Measurements from ENCODE around the gene DNAH2. TPM values are rescaled to one million over a fixed set of nuclear protein-coding genes. Genes with fewer than 3 reads are reported as not detected.

DNAH2 gene
- total RNA-seq, 1 experiment from 2014 or later = not detected

DNA sequence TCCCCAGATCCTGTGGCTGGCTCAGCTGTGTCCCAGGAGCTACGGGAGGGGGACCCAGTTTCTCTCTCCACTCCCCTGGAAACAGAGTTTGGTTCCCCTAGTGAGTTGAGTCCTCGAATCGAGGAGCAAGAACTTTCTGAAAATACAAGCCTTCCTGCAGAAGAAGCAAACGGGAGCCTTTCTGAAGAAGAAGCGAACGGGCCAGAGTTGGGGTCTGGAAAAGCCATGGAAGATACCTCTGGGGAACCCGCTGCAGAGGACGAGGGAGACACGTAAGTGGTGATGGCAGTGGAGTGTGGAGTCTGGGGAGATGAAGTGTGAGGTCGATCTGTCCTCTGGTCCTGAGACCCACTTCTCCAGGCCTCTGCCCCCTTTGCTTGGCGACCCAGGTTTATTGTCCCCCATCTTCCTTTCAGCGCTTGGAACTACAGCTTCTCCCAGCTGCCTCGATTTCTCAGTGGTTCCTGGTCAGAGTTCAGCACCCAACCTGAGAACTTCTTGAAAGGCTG, 28.7 kb upstream of the DNAH2 start:
- peaks cover 18% of the 10 kb centered on the region for H3K4me1 ChIP-seq (replicated peaks)
- peak overlapping the region; percentile 14; the same call in 1 of the 2 replicates for H3K27ac ChIP-seq
- no peak for DNase-seq (ENCODE audit: low read depth in 1 of 2, low spot score in 2 of 2)
- H3K36me3 ChIP-seq = peaks cover 23% of the 10 kb centered on the region
- no peaks in the 10 kb centered on the region for H3K9me3 ChIP-seq (replicated peaks)
- no peaks in the 10 kb centered on the region for H3K27me3 ChIP-seq (replicated peaks)
- peak overlapping the region; percentile 61 for H3K4me3 ChIP-seq

DNA sequence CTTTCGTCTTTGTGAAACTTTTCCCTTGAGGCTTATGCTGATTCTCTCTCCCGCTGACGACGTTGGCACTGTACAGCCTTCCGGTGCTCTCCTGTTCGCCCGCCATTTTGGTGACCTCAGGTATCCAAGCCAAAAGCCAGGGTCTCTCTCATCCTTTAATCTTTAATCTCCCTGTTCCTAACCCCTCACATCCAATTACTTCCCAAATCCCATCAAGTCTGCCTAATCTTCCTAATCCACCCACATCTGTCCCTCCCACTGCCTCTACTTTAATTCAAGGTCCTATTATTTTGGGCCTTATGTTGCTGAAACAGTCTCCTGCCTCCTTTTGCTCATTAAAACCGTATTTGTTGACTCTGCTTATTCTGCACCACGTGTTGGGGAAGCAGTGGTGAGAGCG, 22.0 kb upstream of the DNAH2 start:
- no peak overlapping the region for H3K4me3 ChIP-seq
- no peaks in the 10 kb centered on the region for H3K9me3 ChIP-seq (replicated peaks)
- H3K27ac ChIP-seq = no peak overlapping the region
- H3K27me3 ChIP-seq (replicated peaks) = no peaks in the 10 kb centered on the region
- DNase-seq (ENCODE audit: low read depth in 1 of 2, low spot score in 2 of 2) = no peak
- H3K4me1 ChIP-seq (replicated peaks) = no peaks in the 10 kb centered on the region
- peaks cover 10% of the 10 kb centered on the region for H3K36me3 ChIP-seq

DNA sequence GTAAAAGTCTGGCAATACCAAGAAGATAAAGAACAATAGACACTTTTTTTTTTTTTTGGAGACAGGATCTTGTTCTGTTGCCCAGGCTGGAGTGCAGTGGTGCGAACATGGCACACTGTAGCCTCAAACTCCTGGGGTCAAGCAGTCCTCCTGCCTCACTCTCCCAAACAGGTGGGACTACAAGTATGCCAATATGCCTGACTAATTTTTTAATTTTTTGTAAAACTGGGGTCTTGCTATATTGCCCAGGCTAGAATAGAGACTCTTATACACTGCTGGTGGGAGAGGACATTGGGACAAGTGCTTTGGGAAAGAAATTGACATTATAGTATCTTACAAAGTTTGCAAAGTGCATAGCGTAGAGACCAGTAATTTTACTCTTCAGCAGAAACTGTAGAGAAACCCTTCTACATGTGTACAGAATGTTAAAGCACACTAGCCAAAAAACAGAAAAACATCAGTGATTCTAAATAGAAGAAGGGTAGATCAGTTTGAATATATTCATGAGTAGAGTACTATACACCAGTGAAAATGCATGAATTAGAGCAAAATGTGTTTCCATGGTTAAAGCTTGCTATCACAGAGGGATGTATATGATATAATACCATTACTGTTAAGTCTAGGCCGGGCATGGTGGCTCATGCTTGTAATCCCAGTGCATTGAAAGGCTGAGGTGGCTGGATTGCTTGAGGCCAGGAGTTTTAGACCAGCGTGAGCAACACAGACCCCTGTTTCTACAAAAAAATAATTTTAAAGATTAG, 19.5 kb upstream of the DNAH2 start:
- Histone ChIP-seq H3K4me3 (no peak overlapping the region), H3K36me3 (peaks cover 18% of the 10 kb centered on the region), H3K9me3 (replicated peaks) (no peaks in the 10 kb centered on the region), H3K27me3 (replicated peaks) (no peaks in the 10 kb centered on the region), H3K27ac (no peak overlapping the region), H3K4me1 (replicated peaks) (no peaks in the 10 kb centered on the region)
- no peak for DNase-seq (ENCODE audit: low read depth in 1 of 2, low spot score in 2 of 2)

DNA sequence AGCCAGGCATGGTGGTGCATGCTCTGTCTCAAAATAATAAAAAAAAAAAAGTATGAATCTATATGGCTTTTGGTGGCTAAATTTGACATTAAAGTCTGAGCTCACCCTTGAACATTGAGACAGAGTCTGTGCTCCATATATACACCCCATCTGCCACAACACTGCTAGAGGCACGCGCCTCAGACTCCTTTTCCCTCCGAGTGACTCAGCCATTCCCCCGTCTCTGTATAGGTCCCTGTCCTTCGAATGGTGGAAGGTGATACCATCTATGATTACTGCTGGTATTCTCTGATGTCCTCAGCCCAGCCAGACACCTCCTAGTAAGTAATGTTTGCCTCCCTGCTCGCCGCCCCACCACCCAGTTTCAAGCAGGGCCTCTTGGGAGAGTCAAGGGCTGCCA, 17.0 kb upstream of the DNAH2 start:
- DNase-seq (ENCODE audit: low read depth in 1 of 2, low spot score in 2 of 2) = no peak
- H3K4me3 ChIP-seq = no peak overlapping the region
- peaks cover 16% of the 10 kb centered on the region for H3K27me3 ChIP-seq (replicated peaks)
- no peaks in the 10 kb centered on the region for H3K9me3 ChIP-seq (replicated peaks)
- peaks cover 12% of the 10 kb centered on the region for H3K36me3 ChIP-seq
- no peak overlapping the region for H3K27ac ChIP-seq
- H3K4me1 ChIP-seq (replicated peaks) = peaks cover 7% of the 10 kb centered on the region

DNA sequence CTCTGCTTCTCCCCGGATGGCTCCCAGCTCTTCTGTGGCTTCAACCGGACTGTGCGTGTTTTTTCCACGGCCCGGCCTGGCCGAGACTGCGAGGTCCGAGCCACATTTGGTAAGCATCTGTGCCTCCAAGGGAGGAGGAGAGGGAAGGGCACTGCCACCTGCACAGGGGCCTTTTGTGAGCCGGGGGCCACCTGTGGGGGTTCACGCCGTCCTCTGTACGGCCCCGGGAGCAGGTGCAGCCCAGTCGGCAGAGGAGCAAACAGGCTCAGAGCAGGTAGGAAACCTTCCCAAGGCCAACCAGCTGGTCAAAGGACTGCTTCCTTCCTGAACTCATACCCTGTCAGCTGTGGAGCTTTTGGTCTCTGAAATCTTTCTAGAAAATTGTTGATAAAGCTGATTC, 15.9 kb upstream of the DNAH2 start:
- no peak overlapping the region for H3K4me3 ChIP-seq
- peaks cover 7% of the 10 kb centered on the region for H3K4me1 ChIP-seq (replicated peaks)
- no peak for DNase-seq (ENCODE audit: low read depth in 1 of 2, low spot score in 2 of 2)
- H3K36me3 ChIP-seq = peaks cover 8% of the 10 kb centered on the region
- peaks cover 27% of the 10 kb centered on the region for H3K27me3 ChIP-seq (replicated peaks)
- H3K27ac ChIP-seq = no peak overlapping the region
- no peaks in the 10 kb centered on the region for H3K9me3 ChIP-seq (replicated peaks)

DNA sequence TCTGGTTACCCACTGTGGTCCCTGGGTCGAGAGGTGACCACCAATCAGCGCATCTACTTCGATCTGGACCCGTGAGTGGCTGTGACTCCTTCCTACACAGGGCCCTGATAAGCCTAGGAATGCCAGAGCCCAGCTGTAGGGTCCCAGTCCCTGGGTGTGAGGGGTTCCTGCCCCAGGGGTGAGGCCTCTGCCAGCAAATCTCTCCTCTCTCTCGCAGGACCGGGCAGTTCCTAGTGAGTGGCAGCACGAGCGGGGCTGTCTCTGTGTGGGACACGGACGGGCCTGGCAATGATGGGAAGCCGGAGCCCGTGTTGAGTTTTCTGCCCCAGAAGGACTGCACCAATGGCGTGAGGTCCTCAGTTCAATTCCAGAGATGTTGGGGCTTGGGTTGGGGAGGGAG, 14.8 kb upstream of the DNAH2 start:
- Histone ChIP-seq H3K36me3 (peaks cover 8% of the 10 kb centered on the region; the same call in 1 of the 2 replicates), H3K4me3 (no peak overlapping the region), H3K9me3 (replicated peaks) (no peaks in the 10 kb centered on the region), H3K27ac (no peak overlapping the region), H3K27me3 (replicated peaks) (peaks cover 31% of the 10 kb centered on the region), H3K4me1 (replicated peaks) (peaks cover 7% of the 10 kb centered on the region)
- DNase-seq (ENCODE audit: low read depth in 1 of 2, low spot score in 2 of 2) = no peak

DNA sequence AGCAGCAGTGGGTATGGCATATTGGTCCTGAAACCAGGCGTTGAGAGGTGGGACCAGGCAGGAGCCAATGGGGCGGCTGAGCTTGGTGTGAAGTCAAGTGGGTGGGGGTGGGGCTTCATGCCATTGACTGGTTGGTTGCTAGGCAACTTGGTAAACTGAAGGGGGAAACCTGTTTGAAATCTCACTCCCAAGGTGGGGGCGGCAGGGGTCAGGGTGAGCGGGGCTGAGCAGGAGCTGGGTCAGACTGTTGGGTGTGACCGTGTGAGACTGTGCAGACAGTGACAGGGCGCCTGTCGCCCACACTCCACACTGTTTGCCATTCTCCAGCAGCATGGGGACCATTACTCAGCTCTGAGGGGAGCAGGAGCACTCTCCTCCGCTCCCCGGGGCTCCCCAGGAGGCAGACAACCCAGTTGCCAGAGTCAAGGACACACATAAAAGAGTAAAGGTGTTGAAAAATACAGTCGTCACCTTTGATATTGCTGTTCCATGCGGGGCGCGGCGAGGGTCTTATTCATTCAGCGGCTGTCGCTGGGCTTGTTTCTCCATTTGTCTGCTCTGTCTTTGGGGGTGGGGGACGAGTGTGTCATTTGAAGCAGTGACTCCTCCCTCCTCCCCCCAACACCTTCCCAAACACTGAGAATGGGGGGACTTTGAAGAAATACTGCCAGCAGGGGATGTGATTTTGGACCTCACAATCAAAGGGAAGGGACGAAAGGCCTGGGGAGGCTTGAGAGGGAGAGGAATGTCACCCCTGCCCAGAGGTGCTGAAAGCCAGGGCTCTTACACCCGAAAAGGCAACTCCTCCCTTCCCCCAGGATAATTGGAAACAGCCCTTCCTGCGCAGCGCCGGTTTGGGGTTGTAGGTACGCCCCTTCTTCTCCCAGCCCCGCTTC, 13.7 kb upstream of the DNAH2 start:
- peaks cover 7% of the 10 kb centered on the region for H3K4me1 ChIP-seq (replicated peaks)
- no peak overlapping the region for H3K4me3 ChIP-seq
- peaks cover 8% of the 10 kb centered on the region; the same call in 1 of the 2 replicates for H3K36me3 ChIP-seq
- H3K9me3 ChIP-seq (replicated peaks) = no peaks in the 10 kb centered on the region
- H3K27ac ChIP-seq = no peak overlapping the region
- H3K27me3 ChIP-seq (replicated peaks) = peaks cover 31% of the 10 kb centered on the region
- DNase-seq (ENCODE audit: low read depth in 1 of 2, low spot score in 2 of 2) = no peak

DNA sequence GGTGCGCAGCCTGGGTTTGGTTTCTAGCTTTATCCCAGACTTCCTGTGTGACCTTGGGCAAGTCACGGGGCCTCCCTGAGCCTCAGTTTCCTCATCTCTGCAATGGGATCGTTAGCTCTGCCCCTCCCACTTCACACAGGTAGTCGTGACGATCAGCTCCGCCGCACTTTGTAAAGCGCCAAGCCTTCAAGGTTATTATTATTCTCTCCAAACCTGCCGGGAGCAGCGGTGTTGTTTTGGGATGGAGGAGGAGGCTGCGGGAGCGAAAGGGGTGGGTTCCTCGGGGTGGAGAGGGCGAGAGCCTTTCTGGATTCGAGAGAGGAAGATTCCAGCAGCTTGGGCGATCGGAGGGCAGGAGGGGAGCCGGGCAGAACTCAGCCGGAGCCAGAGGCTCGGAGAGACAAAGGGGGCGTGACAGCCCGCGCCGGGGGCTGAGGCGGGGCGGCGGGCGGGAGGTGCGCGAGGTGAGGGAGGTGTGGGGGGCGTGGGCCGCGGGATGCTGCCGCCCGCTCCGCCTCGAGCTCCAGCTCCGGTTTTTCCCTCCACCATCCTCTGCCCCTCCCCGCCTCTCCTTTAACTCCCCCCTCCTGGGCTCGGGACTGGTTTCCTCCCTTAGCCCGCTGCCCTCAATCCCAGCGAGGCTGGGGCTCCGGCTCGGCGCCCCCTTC, 12.8 kb upstream of the DNAH2 start, which contains the start of gene EFNB3:
Gene EFNB3, plus strand, starts transcription at position 602 of the 668 bp plus-strand sequence. CDS start 397 bp downstream, outside the sequence.
- Histone ChIP-seq H3K36me3 (peaks cover 8% of the 10 kb centered on the region; the same call in 1 of the 2 replicates), H3K4me1 (replicated peaks) (peaks cover 7% of the 10 kb centered on the region), H3K27ac (no peak within 1 kb of the TSS), H3K9me3 (replicated peaks) (no peaks in the 10 kb centered on the region), H3K4me3 (no peak within 1 kb of the TSS; the same call in 1 of the 2 replicates), H3K27me3 (replicated peaks) (peaks cover 31% of the 10 kb centered on the region)
- DNase-seq (ENCODE audit: low read depth in 1 of 2, low spot score in 2 of 2) = no peak

DNA sequence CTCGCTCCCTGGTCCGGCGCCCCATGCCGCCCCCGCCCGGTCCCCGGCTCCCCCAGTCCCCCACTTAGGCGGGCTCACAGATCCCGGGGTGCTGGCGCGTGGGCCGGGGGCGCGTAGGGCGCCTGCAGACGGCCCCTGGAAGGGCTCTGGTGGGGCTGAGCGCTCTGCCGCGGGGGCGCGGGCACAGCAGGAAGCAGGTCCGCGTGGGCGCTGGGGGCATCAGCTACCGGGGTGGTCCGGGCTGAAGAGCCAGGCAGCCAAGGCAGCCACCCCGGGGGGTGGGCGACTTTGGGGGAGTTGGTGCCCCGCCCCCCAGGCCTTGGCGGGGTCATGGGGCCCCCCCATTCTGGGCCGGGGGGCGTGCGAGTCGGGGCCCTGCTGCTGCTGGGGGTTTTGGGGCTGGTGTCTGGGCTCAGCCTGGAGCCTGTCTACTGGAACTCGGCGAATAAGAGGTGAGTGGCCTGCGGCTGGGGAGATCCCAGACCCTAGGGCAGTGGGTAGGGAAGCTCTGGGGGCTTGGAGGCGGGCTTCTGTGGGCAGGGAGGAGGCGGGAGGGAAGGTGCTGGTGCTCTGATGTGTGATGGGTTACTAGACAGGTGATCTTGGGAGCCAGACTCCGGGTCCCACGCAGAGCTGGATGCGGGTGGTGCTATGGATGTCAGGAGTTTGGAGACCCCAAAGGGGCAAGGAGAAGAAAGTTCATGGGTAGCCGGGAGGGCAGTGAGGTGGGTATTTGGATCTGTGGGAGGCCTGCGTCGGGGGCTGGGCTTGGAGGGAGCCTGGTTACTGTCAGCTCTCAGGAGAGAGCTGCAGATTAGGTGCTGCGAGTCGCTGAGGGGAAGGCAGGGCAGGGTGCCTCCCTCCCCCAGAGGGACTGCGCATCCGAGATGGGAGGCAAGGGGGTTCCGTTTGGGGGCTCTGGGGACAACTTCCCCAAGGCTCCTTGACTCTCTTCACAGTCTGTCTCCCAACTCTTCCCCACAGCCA, 12.0 kb upstream of the DNAH2 start:
- H3K4me1 ChIP-seq (replicated peaks) = peaks cover 7% of the 10 kb centered on the region
- no peak overlapping the region for H3K27ac ChIP-seq
- DNase-seq (ENCODE audit: low read depth in 1 of 2, low spot score in 2 of 2) = no peak
- H3K9me3 ChIP-seq (replicated peaks) = no peaks in the 10 kb centered on the region
- H3K27me3 ChIP-seq (replicated peaks) = peaks cover 31% of the 10 kb centered on the region
- H3K4me3 ChIP-seq = no peak overlapping the region; the same call in 1 of the 2 replicates
- H3K36me3 ChIP-seq = peaks cover 8% of the 10 kb centered on the region; the same call in 1 of the 2 replicates

DNA sequence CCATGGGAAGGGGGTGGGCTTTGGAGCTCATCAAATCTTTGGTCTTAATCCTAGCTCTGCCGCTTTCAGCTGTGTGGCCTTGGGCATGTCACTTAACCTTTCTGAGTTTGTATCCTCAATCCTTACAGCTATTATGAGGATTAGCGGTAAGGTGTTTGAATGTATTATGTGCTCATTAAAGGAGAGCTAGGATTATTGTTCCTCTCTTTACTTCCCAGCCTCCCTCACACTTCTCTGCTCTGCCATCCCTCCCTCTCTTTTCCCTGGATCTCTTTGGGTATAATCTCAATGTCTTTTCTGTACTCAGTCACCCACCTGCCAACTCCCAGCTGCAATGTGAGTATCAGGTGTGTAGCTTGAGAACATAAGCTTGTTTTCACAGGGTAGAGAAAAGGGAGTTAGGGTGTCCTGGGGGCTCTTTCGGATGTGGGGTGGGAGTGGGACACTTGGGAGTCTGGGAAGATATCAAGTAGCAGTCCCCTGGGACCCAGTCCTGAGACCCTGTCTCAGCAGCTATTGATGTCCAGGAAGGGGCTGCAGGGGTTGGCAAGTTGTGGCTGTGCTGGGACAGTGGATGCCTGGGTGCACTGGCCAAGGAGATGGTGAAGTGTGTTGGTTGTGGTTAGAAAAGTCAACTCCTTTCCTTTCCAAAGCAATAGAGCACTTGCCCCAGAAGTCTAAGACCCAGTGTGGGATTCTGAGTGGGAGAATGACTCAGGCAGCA, 10.8 kb upstream of the DNAH2 start:
- Histone ChIP-seq H3K4me3 (no peak overlapping the region), H3K27me3 (replicated peaks) (peaks cover 38% of the 10 kb centered on the region), H3K9me3 (replicated peaks) (no peaks in the 10 kb centered on the region), H3K4me1 (replicated peaks) (peaks cover 7% of the 10 kb centered on the region), H3K27ac (no peak overlapping the region), H3K36me3 (peaks cover under 1% of the 10 kb centered on the region; the same call in 1 of the 2 replicates)
- no peak for DNase-seq (ENCODE audit: low read depth in 1 of 2, low spot score in 2 of 2)

DNA sequence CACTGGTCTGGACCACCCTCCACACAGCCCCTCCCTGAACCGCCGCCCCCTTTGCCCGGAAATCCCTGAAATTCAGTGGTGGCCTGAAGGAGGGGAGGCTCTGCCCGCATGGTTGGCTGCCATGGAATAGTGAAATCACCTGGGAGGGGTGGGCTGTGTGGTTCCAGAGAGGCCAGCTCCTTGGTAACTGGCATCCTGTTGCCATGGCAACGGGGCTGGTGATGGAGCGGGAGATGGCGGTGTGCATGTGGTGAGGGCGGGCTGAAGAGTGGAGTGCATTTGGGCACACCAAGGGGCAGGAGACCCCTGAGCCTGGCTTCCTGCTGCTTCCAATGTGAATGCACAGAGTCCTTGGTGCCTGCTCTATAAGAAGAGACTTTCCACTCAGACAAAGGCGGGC, 10.1 kb upstream of the DNAH2 start:
- Histone ChIP-seq H3K9me3 (replicated peaks) (no peaks in the 10 kb centered on the region), H3K27ac (no peak overlapping the region), H3K4me1 (replicated peaks) (peaks cover 7% of the 10 kb centered on the region), H3K36me3 (no peaks in the 10 kb centered on the region), H3K4me3 (no peak overlapping the region), H3K27me3 (replicated peaks) (peaks cover 44% of the 10 kb centered on the region)
- no peak for DNase-seq (ENCODE audit: low read depth in 1 of 2, low spot score in 2 of 2)
